AG04450 (cell line): ENCODE data around the gene NXPH2. TPM values are rescaled to one million over a fixed set of nuclear protein-coding genes. Genes with fewer than 3 reads are reported as not detected.
A peak's percentile ranks its signal among the peaks of the same experiment; 100 is the strongest.

Source experiments
- CTCF ChIA-PET: fragments of 300-600, 350-600 bp; formaldehyde crosslinking; extraction: SDS; loops from one replicate; lab custom pipeline; 2022; ENCODE audit warnings: antibody characterized with exemption, inconsistent platforms; lab: Charles Lee
- POLR2A ChIA-PET: fragments of 350-600 bp; formaldehyde crosslinking; extraction: SDS; loops from one replicate; lab custom pipeline; 2021; ENCODE audit warnings: antibody characterized with exemption, inconsistent platforms; lab: Yijun Ruan, JAX
- DNase-seq: peaks from one replicate; pipeline ENCODE4 v3.0.0-alpha.2; 2011; ENCODE audit warnings: low read depth, low spot score
- H3K27ac ChIP-seq: one replicate; pipeline ENCODE4 v1.5.1; 2012; ENCODE audit warnings: low read depth, low read length, control low read depth
- H3K27me3 ChIP-seq: one replicate; pipeline ENCODE4 v1.6.0; 2012; ENCODE audit warnings: low read length; ENCODE audit not compliant: control insufficient read depth, insufficient read depth
- H3K4me3 ChIP-seq: 2 replicates; pipeline ENCODE4 v1.5.1; 2011; ENCODE audit warnings: mild to moderate bottlenecking, low read depth, low read length, control low read depth
- H3K9me3 ChIP-seq: 2 replicates; pipeline ENCODE4 v1.5.1; 2012; ENCODE audit warnings: low read length; ENCODE audit not compliant: control insufficient read depth, insufficient read depth
- polyA plus RNA-seq: library from polyadenylated mRNA; depleted of rRNA; stranded (reverse); fragments of >200 nt; gene quantifications from 2 replicates; pipeline ENCODE4 v1.2.3, GENCODE V29; 2011
- TF ChIP-seq, protein P1 (sequence below): IDR thresholded peaks from 2 replicates; pipeline ENCODE4 v1.5.1; 2011; ENCODE audit warnings: low read depth, low read length, control low read depth, inconsistent platforms

The NXPH2 gene
- polyA plus RNA-seq, 1 experiment, result not detected

DNA sequence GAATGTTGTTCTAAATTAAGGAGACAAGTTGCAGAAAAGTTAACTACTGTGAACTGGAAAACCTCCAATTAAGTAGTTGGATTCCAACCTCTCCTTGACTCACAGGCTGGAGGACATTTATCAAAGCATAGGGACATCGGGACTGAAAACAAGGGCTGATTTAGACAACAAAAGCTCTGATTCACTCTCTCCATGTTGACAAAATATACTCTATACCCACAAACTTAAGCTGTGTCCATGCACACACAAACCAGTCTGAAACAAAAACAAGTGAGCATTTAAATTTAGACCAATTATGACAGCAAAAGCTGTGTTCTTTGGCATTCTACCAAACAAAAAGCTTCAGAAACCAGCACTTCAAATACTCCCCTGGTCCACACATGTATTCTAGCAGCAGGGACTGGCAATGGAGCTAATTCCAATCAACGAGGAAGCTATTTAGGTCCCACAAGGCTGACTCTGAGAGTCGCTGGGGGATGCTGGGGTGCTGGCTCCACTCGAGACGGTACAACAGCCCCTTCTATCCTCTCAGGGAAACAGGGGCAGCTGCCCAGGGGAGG, 71.4 kb downstream of the NXPH2 start:
- no peak overlapping the region for H3K27ac ChIP-seq
- DNase-seq, result no peak
- TF ChIP-seq, protein P1, sequence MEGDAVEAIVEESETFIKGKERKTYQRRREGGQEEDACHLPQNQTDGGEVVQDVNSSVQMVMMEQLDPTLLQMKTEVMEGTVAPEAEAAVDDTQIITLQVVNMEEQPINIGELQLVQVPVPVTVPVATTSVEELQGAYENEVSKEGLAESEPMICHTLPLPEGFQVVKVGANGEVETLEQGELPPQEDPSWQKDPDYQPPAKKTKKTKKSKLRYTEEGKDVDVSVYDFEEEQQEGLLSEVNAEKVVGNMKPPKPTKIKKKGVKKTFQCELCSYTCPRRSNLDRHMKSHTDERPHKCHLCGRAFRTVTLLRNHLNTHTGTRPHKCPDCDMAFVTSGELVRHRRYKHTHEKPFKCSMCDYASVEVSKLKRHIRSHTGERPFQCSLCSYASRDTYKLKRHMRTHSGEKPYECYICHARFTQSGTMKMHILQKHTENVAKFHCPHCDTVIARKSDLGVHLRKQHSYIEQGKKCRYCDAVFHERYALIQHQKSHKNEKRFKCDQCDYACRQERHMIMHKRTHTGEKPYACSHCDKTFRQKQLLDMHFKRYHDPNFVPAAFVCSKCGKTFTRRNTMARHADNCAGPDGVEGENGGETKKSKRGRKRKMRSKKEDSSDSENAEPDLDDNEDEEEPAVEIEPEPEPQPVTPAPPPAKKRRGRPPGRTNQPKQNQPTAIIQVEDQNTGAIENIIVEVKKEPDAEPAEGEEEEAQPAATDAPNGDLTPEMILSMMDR, result no peak
- POLR2A ChIA-PET, result no interaction called here
- CTCF ChIA-PET, result interaction anchor here (0.8 to 1.7 kb wide), 3 partner anchors 10 to 334 kb away, joined by 3 to 6 read pairs (median 4); no protein-coding TSS in a partner anchor
- no peaks in the 10 kb centered on the region for H3K9me3 ChIP-seq
- no peak overlapping the region for H3K4me3 ChIP-seq
- H3K27me3 ChIP-seq, result no peaks in the 10 kb centered on the region

DNA sequence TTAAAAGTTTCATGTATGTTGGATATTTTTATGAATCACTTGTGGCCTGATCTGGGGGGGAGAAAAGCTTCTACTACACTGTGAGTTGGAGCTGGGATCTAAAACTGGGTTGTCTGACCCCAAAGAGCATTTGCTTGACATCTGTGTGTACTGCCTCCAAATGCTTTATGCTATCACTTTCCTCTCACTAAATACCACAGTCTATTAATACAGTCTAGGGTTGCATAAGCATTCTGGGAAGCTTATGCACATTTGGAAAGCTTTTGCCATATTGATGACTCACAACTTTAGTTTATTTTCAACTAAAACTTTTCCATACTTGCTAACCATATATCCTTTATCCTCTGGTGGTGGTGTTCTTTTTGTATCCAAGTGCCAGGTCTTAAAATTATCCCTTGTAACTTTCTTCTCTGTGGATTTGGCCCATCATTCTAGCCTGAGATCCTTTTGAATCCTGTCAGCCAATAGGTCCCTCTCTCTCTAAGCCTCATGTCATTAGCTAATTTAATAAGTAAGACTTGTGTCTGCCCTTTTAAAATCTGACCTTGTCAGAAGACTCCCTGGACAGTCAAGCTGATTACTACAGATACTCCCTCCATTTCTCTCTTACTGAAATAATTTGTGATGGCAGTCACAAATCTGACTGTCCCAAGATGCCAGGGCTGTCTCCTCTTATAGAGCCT, 72.7 kb downstream of the NXPH2 start:
- Histone ChIP-seq H3K4me3 (no peak overlapping the region), H3K9me3 (no peaks in the 10 kb centered on the region), H3K27me3 (no peaks in the 10 kb centered on the region), H3K27ac (no peak overlapping the region)
- CTCF ChIA-PET, result interaction anchor here (1.3 to 1.7 kb wide), 2 partner anchors 12 to 333 kb away, joined by 3 read pairs; no protein-coding TSS in a partner anchor
- TF ChIP-seq, protein P1, result no peak
- DNase-seq, result peak; percentile 59
- POLR2A ChIA-PET, result no interaction called here

DNA sequence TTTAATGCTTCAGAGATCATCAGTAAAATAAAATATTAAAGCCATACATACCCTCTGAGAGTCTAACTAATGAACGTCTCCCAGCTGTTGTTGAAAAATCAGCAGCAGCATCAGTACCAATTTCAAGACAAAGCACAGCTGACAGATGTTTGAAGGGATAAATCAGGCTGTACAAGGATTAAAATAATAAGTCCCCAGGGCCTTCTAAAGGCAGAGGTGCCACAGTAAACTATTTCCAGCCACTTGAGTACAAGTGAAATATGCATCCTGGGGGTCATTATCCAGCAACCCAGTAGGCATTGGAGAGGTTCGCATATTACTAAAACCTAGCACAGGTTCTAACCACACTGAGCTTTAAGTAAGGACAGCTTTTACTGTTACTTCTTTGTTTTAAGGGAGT, 76.9 kb downstream of the NXPH2 start:
- Histone ChIP-seq H3K27me3 (no peaks in the 10 kb centered on the region), H3K4me3 (no peak overlapping the region), H3K9me3 (no peaks in the 10 kb centered on the region), H3K27ac (no peak overlapping the region)
- POLR2A ChIA-PET, result no interaction called here
- no peak for DNase-seq
- TF ChIP-seq, protein P1, result no peak
- CTCF ChIA-PET, result no interaction called here

DNA sequence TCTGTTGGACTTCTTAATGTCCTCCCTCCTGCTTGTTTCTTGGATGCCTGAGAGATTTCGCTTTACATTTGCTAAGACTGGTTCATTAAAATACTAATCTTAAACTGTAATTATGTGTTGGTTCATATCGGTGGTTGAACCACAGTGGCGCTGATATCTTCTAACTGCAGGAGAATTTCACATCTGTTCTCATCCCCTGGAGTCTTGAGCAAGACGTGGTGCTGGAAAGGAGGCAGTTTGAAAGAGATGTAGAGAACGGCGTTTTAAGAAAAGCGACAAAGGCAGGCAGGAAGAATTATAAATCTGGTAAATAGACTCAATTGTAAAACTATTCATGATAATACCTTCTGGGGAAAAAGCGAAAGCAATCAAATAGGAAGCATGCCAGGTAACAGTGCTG, 79.5 kb downstream of the NXPH2 start:
- TF ChIP-seq, protein P1, result no peak
- no peak for DNase-seq
- Histone ChIP-seq H3K27me3 (no peaks in the 10 kb centered on the region), H3K4me3 (no peak overlapping the region), H3K27ac (no peak overlapping the region), H3K9me3 (no peaks in the 10 kb centered on the region)
- CTCF ChIA-PET, result no interaction called here
- POLR2A ChIA-PET, result no interaction called here

DNA sequence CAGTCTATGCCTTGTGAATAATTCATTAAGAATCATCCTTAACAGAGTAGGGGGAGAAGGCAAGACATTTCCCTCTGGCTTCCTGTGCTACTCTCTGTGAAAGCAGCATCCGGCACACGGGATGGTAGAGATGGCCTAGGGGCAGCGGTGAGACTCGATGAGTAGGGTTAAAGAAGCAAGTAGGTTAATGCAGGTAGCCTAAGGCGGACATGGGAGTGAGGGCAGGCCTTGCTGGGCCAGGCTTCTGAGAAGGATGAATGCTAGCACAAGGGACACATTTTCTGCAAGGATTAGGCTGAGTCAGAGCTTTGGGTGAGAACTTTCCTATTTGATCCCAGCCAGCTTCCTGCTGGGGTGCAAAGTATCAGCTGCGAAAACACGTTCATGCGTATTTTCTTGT, 80.8 kb downstream of the NXPH2 start:
- no peak for DNase-seq
- POLR2A ChIA-PET, result no interaction called here
- CTCF ChIA-PET, result no interaction called here
- H3K27ac ChIP-seq, result no peak overlapping the region
- H3K4me3 ChIP-seq, result no peak overlapping the region
- H3K9me3 ChIP-seq, result no peaks in the 10 kb centered on the region
- TF ChIP-seq, protein P1, result no peak
- H3K27me3 ChIP-seq, result no peaks in the 10 kb centered on the region
